DND-41 (cell line): Measurements from ENCODE around the gene SLC44A3.

ENCODE experiments used
- EZH2 ChIP-seq: IDR thresholded peaks from 3 replicates; pipeline ENCODE4 v1.6.1; 2012; ENCODE audit warnings: borderline replicate concordance, low read depth, mild to moderate bottlenecking, moderate library complexity, low read length, inconsistent platforms; ENCODE audit not compliant: severe bottlenecking
- TF ChIP-seq, protein P1 (sequence below): IDR thresholded peaks from 2 replicates; pipeline ENCODE4 v1.5.1; 2012; ENCODE audit warnings: borderline replicate concordance, low read length, moderate library complexity, mild to moderate bottlenecking; ENCODE audit not compliant: poor library complexity, severe bottlenecking; ENCODE audit errors: extremely low read depth

- TF ChIP-seq, protein P1, sequence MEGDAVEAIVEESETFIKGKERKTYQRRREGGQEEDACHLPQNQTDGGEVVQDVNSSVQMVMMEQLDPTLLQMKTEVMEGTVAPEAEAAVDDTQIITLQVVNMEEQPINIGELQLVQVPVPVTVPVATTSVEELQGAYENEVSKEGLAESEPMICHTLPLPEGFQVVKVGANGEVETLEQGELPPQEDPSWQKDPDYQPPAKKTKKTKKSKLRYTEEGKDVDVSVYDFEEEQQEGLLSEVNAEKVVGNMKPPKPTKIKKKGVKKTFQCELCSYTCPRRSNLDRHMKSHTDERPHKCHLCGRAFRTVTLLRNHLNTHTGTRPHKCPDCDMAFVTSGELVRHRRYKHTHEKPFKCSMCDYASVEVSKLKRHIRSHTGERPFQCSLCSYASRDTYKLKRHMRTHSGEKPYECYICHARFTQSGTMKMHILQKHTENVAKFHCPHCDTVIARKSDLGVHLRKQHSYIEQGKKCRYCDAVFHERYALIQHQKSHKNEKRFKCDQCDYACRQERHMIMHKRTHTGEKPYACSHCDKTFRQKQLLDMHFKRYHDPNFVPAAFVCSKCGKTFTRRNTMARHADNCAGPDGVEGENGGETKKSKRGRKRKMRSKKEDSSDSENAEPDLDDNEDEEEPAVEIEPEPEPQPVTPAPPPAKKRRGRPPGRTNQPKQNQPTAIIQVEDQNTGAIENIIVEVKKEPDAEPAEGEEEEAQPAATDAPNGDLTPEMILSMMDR: no peak
- no peak for TF ChIP-seq EZH2
These were observed 8.1 kb downstream of the SLC44A3 start for GRCh38 chr1:94828251-94828650.
